PC-3 (cell line): ENCODE data around the gene MSH4.

Experiments used
- CTCF ChIP-seq: fragments of 300-600 bp; sonication (generic); conservative IDR thresholded peaks from 2 replicates; pipeline ENCODE4 v1.5.1; 2017; ENCODE audit warnings: antibody characterized with exemption, low read depth, mild to moderate bottlenecking, low read length
- EZH2 ChIP-seq: fragments of 300-600 bp; sonication (generic); IDR thresholded peaks from one replicate; pipeline ENCODE4 v1.6.1; 2017; ENCODE audit warnings: antibody characterized with exemption, mild to moderate bottlenecking, low read length; ENCODE audit not compliant: unreplicated experiment

- TF ChIP-seq CTCF (no peak), EZH2 (no peak)
Observed at GRCh38 chr1:75952016-75952415, 155.3 kb downstream of the MSH4 start.
